ENCODE data around the gene NCAPD2. TPM values are rescaled to one million over a fixed set of nuclear protein-coding genes. Genes with fewer than 3 reads are reported as not detected.

The NCAPD2 gene
- total RNA-seq, 1 experiment from 2014 or later: 114 TPM

- no peaks in the 10 kb centered on the region for H3K9me3 Mint-ChIP-seq
- Histone ChIP-seq H2AK5ac (ENCODE audit: insufficient read length, low read length) (no peak overlapping the region), H4K5ac (ENCODE audit: insufficient read length, low read depth, low read length) (no peak overlapping the region), H2BK15ac (ENCODE audit: low read depth, low read length) (no peak overlapping the region), H2BK12ac (ENCODE audit: insufficient read length, low read depth, low read length) (no peak overlapping the region), H3K4ac (ENCODE audit: low read depth, low read length) (no peak overlapping the region; the same call in 1 of the 2 replicates), H2AFZ (ENCODE audit: low read length) (no peak overlapping the region), H3K27me3 (ENCODE audit: insufficient read depth, low read length) (no peaks in the 10 kb centered on the region), H3K27ac (ENCODE audit: insufficient read length, low read depth, low read length) (peak overlapping the region; percentile 59), H4K8ac (replicated peaks; ENCODE audit: insufficient read length, low read depth, low read length) (no peak overlapping the region), H3K18ac (ENCODE audit: insufficient read length, low read depth, low read length) (peak overlapping the region; percentile 86), H2BK20ac (ENCODE audit: low read depth, low read length, poor library complexity, severe bottlenecking) (no peak overlapping the region), H4K91ac (ENCODE audit: insufficient read length, low read depth, low read length) (no peak overlapping the region), H3K56ac (ENCODE audit: insufficient read length, low read depth, low read length) (no peak overlapping the region), H3K79me1 (ENCODE audit: insufficient read depth, low read depth, low read length, poor library complexity, severe bottlenecking) (peaks cover 8% of the 10 kb centered on the region), H3T11ph (ENCODE audit: low read length) (no peak overlapping the region), H3K4me2 (ENCODE audit: insufficient read depth, insufficient read length, low read length) (peak overlapping the region; percentile 100), H3K4me1 (ENCODE audit: insufficient read depth, low read length) (0 out of 2 replicates have a peak, but pooled peaks cover 2% of the 10 kb centered on the region), H2BK120ac (ENCODE audit: low read depth, low read length, poor library complexity, severe bottlenecking) (no peak overlapping the region), H3K9ac (ENCODE audit: extremely low read depth, insufficient read length, low read length) (peak overlapping the region; percentile 72), H4K20me1 (ENCODE audit: control insufficient read depth, insufficient read depth, insufficient read length) (no peaks in the 10 kb centered on the region), H3K9me3 (ENCODE audit: control insufficient read depth, low read depth, low read length) (no peaks in the 10 kb centered on the region), H3K79me2 (ENCODE audit: insufficient read depth, low read length) (peaks cover 4% of the 10 kb centered on the region; the same call in 1 of the 2 replicates), H2BK5ac (ENCODE audit: insufficient read length, low read length) (no peak overlapping the region), H3K23me2 (ENCODE audit: insufficient read length, low read depth, low read length, poor library complexity, severe bottlenecking) (peaks cover 9% of the 10 kb centered on the region), H3K14ac (ENCODE audit: insufficient read depth, low read length) (no peak overlapping the region; the same call in 1 of the 2 replicates), H3K23ac (ENCODE audit: insufficient read length, low read depth, low read length) (no peak overlapping the region)
- DNase-seq: no peak
- H3K36me3 Mint-ChIP-seq (ENCODE audit: insufficient read depth in 1 of 3, low read depth in 3 of 3): peaks cover 25 to 51% (median 47%) of the 10 kb centered on the region in 3 experiments
- 0 out of 3 replicates have a peak, but pooled peaks have one; percentile 11 for TF ChIP-seq CTCF (conservative IDR thresholded peaks at IDR 0.05)
- WGBS (ENCODE audit: extremely low coverage, insufficient read length, low lambda C conversion rate): no CpG with 5 or more reads among the region's 14 CpGs
- H3K4me1 Mint-ChIP-seq: peaks cover 20 to 23% of the 10 kb centered on the region in 2 experiments
- H3K4me3 Mint-ChIP-seq: peak overlapping the region; percentile 90 to 91
- no peaks in the 10 kb centered on the region for H3K27me3 Mint-ChIP-seq (ENCODE audit: low read depth)
- H3K27ac Mint-ChIP-seq: peak overlapping the region; percentile 95 to 99 (median 97)
Observed at GRCh38 chr12:6494258-6494743, 399 bp downstream of the NCAPD2 start.

Data from H9 (cell line).